Spinal cord (tissue), 10 donors: ENCODE results near the gene SULT2A1. TPM values are rescaled to one million over a fixed set of nuclear protein-coding genes. Genes with fewer than 3 reads are reported as not detected.
"Not testable (repeated sequence)": the region's sequence is repeated elsewhere in the genome, so short reads cannot be mapped to it uniquely, and the experiment has no call there.

Source experiments
- DNase-seq, 6 donors: peaks; one replicate each; pipeline versions ENCODE4 v3.0.0 to v3.0.0-alpha.2; 2013 to 2015; ENCODE audit warnings: low spot score in 6 of 6, low read depth in 4 of 6
- H3K27ac ChIP-seq: one replicate; pipeline ENCODE4 v1.5.1; 2013; ENCODE audit warnings: low read depth, low read length, control low read depth
- H3K27me3 ChIP-seq: one replicate; pipeline ENCODE4 v1.6.1; 2013; ENCODE audit warnings: low read length; ENCODE audit not compliant: control insufficient read depth, insufficient read depth
- H3K36me3 ChIP-seq: one replicate; pipeline ENCODE4 v1.6.1; 2013; ENCODE audit warnings: low read length; ENCODE audit not compliant: control insufficient read depth, insufficient read depth
- H3K4me1 ChIP-seq: one replicate; pipeline ENCODE4 v1.6.1; 2013; ENCODE audit warnings: low read length; ENCODE audit not compliant: control insufficient read depth, insufficient read depth
- H3K4me3 ChIP-seq: one replicate; pipeline ENCODE4 v1.5.1; 2013; ENCODE audit warnings: low read depth, low read length, control low read depth
- H3K9me3 ChIP-seq: one replicate; pipeline ENCODE4 v1.6.1; 2013; ENCODE audit warnings: low read length; ENCODE audit not compliant: control insufficient read depth, insufficient read depth
- WGBS: methylation state at CpG from one replicate; pipeline ENCODE4 v1.1.5; 2013; ENCODE audit warnings: missing lambda C conversion rate; ENCODE audit not compliant: insufficient coverage; 5-methylcytosine and 5-hydroxymethylcytosine counted together
- polyA plus RNA-seq, 2 donors: library from polyadenylated mRNA; unstranded; fragments of 120-200 nt; gene quantifications; one replicate each; pipeline ENCODE4 v1.2.1, GENCODE V29; 2013; ENCODE audit not compliant: insufficient read length in 2 of 2
- total RNA-seq, 2 donors: library from RNA; depleted of rRNA in 1 of 2; stranded (reverse); fragments of 120-200 nt in 1 of 2; fragments of >200 nt in 1 of 2; gene quantifications; one replicate each; pipeline versions ENCODE4 v1.2.3 to v1.2.4, GENCODE V29; 2013 to 2014
- donor health status: healthy.

Gene SULT2A1
- total and polyA plus RNA-seq, 4 donors = 0.10 to 0.20 (median 0.17) TPM; not detected in 1

DNA sequence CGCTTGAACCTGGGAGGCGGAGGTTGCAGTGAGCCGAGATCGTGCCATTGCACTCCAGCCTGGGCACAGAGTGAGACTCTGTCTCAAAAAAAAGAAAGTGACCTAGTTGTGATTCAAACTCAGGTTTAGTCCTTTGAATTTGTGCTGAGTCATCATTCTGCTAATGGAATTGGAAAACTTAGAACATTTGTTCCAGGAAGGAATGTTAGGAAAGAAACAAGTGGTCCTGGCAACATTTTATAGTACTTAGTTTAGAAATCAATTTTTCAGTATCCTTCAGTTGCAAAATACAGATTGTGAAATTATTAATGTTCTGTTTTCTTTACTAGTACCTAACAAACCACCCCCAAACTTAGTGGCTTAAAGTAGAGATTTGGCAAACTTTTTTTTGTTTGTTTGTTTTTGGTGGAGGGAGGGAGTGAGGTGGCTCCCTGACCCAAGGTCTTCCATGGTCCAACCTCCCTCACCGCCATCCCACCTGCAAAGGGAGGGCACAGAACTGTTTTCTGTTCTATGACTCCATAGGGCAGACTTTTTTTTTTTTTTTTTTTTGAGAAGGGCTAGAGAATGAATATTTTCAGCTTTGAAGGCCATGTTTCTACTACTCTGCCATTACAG, 9.2 kb upstream of the SULT2A1 start:
- no peak for DNase-seq
- Histone ChIP-seq H3K27ac (no peak overlapping the region), H3K4me1 (no peaks in the 10 kb centered on the region), H3K9me3 (no peaks in the 10 kb centered on the region), H3K36me3 (no peaks in the 10 kb centered on the region), H3K27me3 (no peaks in the 10 kb centered on the region), H3K4me3 (no peak overlapping the region)
- 92% methylated on average over 4 of the region's 5 CpGs for WGBS

DNA sequence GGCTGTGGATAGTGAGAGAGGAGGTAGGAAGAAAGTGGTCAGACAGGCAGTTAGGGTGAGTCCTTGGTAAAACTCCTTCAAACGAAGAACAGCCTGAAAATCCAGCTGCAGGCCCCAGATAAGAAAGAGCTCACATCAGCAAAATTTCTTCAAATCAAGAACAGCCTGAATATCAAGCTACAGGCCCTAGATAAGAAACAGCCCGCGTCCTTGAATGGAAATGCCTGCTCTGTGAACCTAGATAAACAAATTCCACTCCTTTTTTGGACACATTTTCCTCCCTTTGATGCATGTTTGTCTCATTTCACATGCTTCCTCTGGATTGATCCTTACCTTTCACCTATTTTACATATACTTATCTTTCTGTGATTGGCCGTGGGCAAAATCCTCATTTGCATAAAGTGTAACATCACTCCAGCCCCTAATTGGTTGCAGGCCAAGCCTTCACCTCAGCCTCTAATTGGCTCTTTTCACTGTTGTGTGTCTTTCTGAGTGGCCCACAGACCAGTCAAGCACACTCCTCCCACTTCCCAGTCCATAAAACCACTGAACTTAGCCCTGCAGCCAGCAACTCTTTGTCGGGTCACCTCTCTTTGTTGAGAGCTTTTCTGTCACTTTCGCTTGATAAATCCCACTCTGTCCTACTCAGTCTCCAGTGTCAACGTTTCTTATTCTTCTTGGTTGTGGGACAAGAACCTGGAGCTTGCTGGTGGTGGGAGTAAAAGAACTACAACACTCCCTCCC, 6.0 kb upstream of the SULT2A1 start:
- Histone ChIP-seq H3K9me3 (no peaks in the 10 kb centered on the region), H3K27ac (no peak overlapping the region), H3K4me1 (no peaks in the 10 kb centered on the region), H3K27me3 (no peaks in the 10 kb centered on the region), H3K4me3 (no peak overlapping the region), H3K36me3 (no peaks in the 10 kb centered on the region)
- WGBS = 80% methylated on average over 4 of the region's 7 CpGs
- no peak for DNase-seq

DNA sequence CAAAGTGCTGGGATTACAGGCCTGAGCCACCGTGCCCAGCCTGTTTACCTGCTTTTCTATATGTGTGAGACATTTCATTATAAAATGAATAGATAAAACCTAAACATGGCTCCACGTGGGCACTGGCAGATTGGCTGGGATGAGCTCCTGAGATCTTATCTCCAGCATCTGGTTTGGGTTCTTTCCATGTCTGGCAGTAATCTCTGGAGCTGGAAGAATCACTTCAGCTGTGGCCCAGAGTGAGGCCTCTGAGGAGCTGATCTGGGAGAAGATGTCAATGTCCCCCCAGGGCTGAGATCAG, 5.5 kb upstream of the SULT2A1 start:
- Histone ChIP-seq H3K36me3 (no peaks in the 10 kb centered on the region), H3K4me3 (no peak overlapping the region), H3K27me3 (no peaks in the 10 kb centered on the region), H3K9me3 (no peaks in the 10 kb centered on the region), H3K27ac (no peak overlapping the region), H3K4me1 (no peaks in the 10 kb centered on the region)
- DNase-seq = no peak
- WGBS = no CpG with 5 or more reads among the region's 2 CpGs

DNA sequence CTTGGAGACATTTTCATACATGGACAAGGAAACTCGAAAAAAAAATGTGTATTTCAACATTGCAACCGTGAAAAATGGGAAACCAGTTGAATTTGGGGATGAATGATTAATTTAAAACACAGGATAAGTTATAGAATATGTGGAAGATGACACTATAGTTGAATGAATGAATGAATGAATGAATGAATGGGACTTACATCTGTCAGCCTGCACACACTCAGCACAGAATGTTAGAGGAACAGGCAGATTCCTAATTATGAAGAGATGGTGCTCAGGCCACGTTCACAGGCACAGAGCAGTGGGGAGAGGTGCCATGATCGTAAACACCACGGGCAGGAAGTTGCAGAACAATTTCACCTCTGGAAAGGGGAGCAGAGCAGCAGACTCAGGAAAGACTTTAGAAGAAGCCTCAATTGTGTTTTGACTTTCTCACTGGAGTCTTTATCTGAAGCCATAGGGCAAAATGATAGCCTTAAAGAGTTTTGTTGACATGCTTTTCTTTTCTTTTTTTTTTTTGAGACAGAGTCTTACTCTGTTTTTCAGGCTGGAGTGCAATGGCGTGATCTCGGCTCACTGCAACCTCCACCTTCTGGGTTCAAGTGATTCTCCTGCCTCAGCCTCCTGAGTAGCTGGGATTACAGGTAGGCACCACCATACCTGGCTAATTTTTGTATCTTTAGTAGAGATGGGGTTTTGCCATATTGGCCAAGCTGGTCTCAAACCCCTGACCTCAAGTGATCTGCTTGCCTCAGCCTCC, 4.9 kb upstream of the SULT2A1 start:
- Histone ChIP-seq H3K36me3 (no peaks in the 10 kb centered on the region), H3K4me3 (no peak overlapping the region), H3K27me3 (no peaks in the 10 kb centered on the region), H3K9me3 (no peaks in the 10 kb centered on the region), H3K4me1 (no peaks in the 10 kb centered on the region), H3K27ac (no peak overlapping the region)
- 79% methylated on average over 5 of the region's 7 CpGs for WGBS
- no peak for DNase-seq

DNA sequence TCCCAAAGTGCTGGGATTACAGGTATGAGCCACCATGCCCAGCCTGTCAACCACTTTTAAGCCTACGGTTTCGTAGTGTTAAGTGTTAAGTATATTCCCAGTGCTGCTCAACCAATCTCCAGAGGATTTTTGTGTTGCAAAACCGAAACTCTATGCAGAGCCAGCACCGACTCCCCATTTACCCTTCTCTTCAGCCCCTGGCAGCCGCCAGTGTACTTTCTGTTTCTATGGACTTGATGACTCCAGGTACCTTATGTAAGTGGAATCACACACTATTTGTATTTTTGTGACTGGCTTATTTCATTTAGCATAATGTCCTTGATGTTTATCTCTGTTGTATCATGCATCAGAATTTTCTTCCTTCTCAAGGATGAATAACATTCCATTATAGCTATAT, 1.1 kb downstream of the SULT2A1 start:
- Histone ChIP-seq H3K4me3 (no peak overlapping the region), H3K4me1 (no peaks in the 10 kb centered on the region), H3K27me3 (no peaks in the 10 kb centered on the region), H3K36me3 (no peaks in the 10 kb centered on the region), H3K27ac (no peak overlapping the region), H3K9me3 (no peaks in the 10 kb centered on the region)
- no peak for DNase-seq
- no CpG with 5 or more reads among the region's 5 CpGs for WGBS

DNA sequence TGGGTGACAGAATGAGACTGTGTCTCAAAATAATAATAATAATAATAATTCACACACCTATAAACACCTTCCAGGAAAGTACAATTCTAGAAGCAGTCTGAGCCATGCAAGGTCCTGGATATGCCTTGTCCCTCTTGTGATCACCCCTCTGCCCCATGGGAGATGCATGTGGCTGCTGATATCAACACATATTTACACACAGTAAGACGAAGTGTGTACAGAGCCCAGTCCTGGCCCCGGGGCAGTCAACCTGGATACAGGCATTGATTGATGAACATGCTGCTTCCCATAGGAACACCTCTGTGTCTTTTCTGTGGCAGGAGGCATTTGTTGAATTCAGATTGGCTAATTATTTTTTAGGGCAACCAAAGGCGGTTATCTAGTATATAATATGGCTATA, 3.2 kb downstream of the SULT2A1 start:
- WGBS = 100% methylated on average over 1 of the region's 3 CpGs
- no peak overlapping the region for H3K27ac ChIP-seq
- H3K4me3 ChIP-seq = no peak overlapping the region
- no peak for DNase-seq
- H3K9me3 ChIP-seq = no peaks in the 10 kb centered on the region
- no peaks in the 10 kb centered on the region for H3K4me1 ChIP-seq
- no peaks in the 10 kb centered on the region for H3K27me3 ChIP-seq
- H3K36me3 ChIP-seq = no peaks in the 10 kb centered on the region

DNA sequence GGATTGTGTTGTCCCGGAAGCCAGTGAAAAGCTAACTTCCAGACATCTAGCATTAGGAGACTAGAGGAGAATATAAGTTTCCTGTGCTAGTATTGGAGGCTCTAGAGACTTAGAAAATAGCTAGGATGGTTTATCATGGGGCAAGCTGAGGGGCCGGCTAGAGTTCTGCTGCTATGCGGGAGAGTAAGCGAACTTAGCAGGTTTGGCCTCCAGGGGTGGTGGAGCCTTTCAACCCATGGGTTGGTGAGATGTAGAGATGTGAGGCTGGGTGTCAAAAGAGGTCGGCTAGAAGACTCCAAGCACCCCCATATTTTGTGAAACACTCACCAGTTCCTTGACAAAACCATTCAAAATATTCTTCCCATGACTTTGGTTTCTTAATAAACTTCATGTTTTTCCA, 4.4 kb downstream of the SULT2A1 start:
- Histone ChIP-seq H3K9me3 (no peaks in the 10 kb centered on the region), H3K4me1 (no peaks in the 10 kb centered on the region), H3K27ac (no peak overlapping the region), H3K4me3 (no peak overlapping the region), H3K27me3 (no peaks in the 10 kb centered on the region), H3K36me3 (no peaks in the 10 kb centered on the region)
- 77% methylated on average over 4 of the region's 5 CpGs for WGBS
- DNase-seq = no peak

DNA sequence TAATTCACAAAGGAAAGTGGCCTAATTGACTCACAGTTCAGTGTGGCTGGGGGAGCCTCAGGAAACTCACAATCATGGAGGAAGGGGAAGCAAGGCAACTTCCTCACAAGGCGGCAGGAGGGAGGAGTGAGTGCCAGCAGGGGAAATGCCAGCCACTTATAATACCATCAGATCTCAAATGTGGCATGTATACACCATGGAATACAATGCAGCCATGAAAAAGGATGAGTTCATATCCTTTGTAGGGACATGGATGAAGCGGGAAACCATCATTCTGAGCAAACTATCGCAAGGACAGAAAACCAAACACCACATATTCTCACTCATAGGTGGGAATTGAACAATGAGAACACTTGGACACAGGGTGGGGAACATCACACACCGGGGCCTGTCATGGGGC, 6.7 kb downstream of the SULT2A1 start:
- H3K27ac ChIP-seq = not testable (repeated sequence)

DNA sequence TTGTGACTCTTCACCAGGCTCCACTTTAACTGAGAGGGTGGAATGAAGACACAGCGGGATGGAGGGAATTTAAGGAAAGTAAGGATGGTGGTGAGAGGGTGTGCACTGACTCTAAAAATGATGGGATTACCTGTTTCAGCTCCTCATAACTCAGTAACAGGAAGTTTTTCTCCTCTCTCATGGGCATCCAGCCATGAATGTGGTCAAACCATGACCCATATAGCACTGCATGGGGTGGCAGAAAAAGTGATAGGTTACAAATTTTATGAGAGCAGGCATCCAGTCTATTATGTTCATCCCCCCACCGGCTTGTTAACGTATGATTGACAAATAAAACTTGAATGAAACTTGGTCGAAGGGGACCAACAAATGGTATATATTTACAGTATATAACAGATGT, 7.2 kb downstream of the SULT2A1 start:
- Histone ChIP-seq H3K27ac (no peak overlapping the region), H3K9me3 (no peaks in the 10 kb centered on the region), H3K4me3 (no peak overlapping the region), H3K27me3 (no peaks in the 10 kb centered on the region), H3K36me3 (no peaks in the 10 kb centered on the region), H3K4me1 (no peaks in the 10 kb centered on the region)
- 88% methylated on average over 1 of the region's 4 CpGs for WGBS
- DNase-seq = no peak

More for the DNA sequence above, 6.7 kb downstream of the SULT2A1 start:
- not testable (repeated sequence) for DNase-seq, H3K4me1 ChIP-seq, H3K36me3 ChIP-seq, H3K27me3 ChIP-seq, H3K4me3 ChIP-seq, H3K9me3 ChIP-seq
- WGBS = no CpG with 5 or more reads among the region's 4 CpGs

DNA sequence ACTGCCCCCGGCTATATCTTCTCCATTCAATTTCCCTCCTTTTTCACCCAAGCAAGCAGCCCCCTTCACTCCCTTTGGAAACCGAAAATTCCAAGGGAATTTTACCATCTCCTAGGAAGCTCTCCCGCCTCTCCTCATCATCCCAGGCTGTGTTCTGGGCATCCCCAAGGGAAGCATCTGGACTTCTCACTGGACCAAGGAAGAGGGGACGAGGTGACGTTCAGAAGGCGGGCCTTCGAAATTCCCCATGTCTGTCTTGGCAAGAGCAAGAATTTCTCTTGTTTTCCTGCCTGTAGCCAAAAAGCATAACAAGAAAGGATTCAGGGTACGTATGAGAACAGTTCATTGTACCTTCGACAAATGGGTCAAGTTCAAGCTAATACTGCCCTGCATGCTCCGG, 20.9 kb downstream of the SULT2A1 start:
- Histone ChIP-seq H3K36me3 (no peaks in the 10 kb centered on the region), H3K27ac (no peak overlapping the region), H3K9me3 (no peaks in the 10 kb centered on the region), H3K27me3 (no peaks in the 10 kb centered on the region), H3K4me1 (peaks cover 3% of the 10 kb centered on the region), H3K4me3 (no peak overlapping the region)
- DNase-seq = no peak
- WGBS = 83% methylated on average over 8 of the region's 10 CpGs
